Activated naive CD4-positive, alpha-beta T cell treated with anti-CD3 and anti-CD28 coated beads for 36 hours (primary cell): Measurements from ENCODE around the gene CDX2. TPM values are rescaled to one million over a fixed set of nuclear protein-coding genes. Genes with fewer than 3 reads are reported as not detected.
"Not testable (repeated sequence)": the region's sequence is repeated elsewhere in the genome, so short reads cannot be mapped to it uniquely, and the experiment has no call there.

Experiments used
- CTCF ChIA-PET: fragments of 350-600 bp; sonication (Branson Sonifier 250); formaldehyde crosslinking; loops from one replicate; lab custom pipeline; 2021; ENCODE audit warnings: antibody characterized with exemption; lab: Charles Lee
- DNase-seq: peaks from one replicate; pipeline ENCODE4 v3.0.0-alpha.2; 2020
- H3K27ac Mint-ChIP-seq: one replicate; pipeline ENCODE4 v1.8.0; 2021; ENCODE audit warnings: mild to moderate bottlenecking, mixed read lengths
- H3K27me3 Mint-ChIP-seq: one replicate; pipeline ENCODE4 v1.8.0; 2021; ENCODE audit warnings: low read depth, mixed read lengths
- H3K36me3 Mint-ChIP-seq: one replicate; pipeline ENCODE4 v1.8.0; 2021; ENCODE audit warnings: low read depth, mixed read lengths
- H3K4me1 Mint-ChIP-seq: one replicate; pipeline ENCODE4 v1.8.0; 2021; ENCODE audit warnings: low read depth, mixed read lengths
- H3K4me3 Mint-ChIP-seq: one replicate; pipeline ENCODE4 v1.8.0; 2021; ENCODE audit warnings: mild to moderate bottlenecking, moderate library complexity, mixed read lengths
- H3K9me3 Mint-ChIP-seq: one replicate; pipeline ENCODE4 v1.8.0; 2021; ENCODE audit warnings: mixed read lengths
- intact Hi-C: fragments of 100-400 bp; cut with micrococcal nuclease; formaldehyde crosslinking; loops from one replicate; pipeline ENCODE4 v1.15.1; 2023
- total RNA-seq, 2 experiments: library from RNA; stranded (reverse); gene quantifications; one replicate each; pipeline ENCODE4 v1.2.3, GENCODE V29; 2021

The CDX2 gene
- total RNA-seq, 2 experiments from 2014 or later, result not detected

- Mint-ChIP-seq H3K27ac (no peak overlapping the region), H3K4me1 (peaks cover 25% of the 10 kb centered on the region), H3K27me3 (peaks cover 78% of the 10 kb centered on the region), H3K9me3 (no peaks in the 10 kb centered on the region), H3K36me3 (no peaks in the 10 kb centered on the region), H3K4me3 (no peak overlapping the region)
- no peak for DNase-seq
- intact Hi-C loops, result loop anchor here (5.0 kb wide), 1 partner anchor 176 kb away; the partner anchor contains the start of gene GSX1
- CTCF ChIA-PET, result interaction anchor here (1.0 to 2.1 kb wide), 4 partner anchors 14 to 142 kb away, joined by 3 to 6 read pairs (median 4); partner anchors contain the start of gene PDX1
These were observed 616 bp downstream of the CDX2 start for GRCh38 chr13:27968316-27969081.

- CTCF ChIA-PET, result interaction anchor here (1.0 to 2.1 kb wide), 3 partner anchors 47 to 142 kb away, joined by 3 to 6 read pairs (median 3); partner anchors contain the start of gene PDX1
- no peaks in the 10 kb centered on the region for H3K9me3 Mint-ChIP-seq
- no peak for DNase-seq
- no peak overlapping the region for H3K27ac Mint-ChIP-seq
- no peaks in the 10 kb centered on the region for H3K36me3 Mint-ChIP-seq
- H3K4me3 Mint-ChIP-seq, result peak overlapping the region; percentile 32
- H3K27me3 Mint-ChIP-seq, result peaks cover 76% of the 10 kb centered on the region
- intact Hi-C loops, result loop anchor here (2.0 to 5.0 kb wide), 2 partner anchors 43 to 176 kb away; partner anchors contain the start of gene GSX1
- peaks cover 25% of the 10 kb centered on the region for H3K4me1 Mint-ChIP-seq
These were observed 1.3 kb downstream of the CDX2 start for GRCh38 chr13:27967736-27968315.

GRCh38 chr13:27967203-27967735, 1.8 kb downstream of the CDX2 start:
- Mint-ChIP-seq H3K4me1 (peaks cover 25% of the 10 kb centered on the region), H3K27me3 (peaks cover 79% of the 10 kb centered on the region), H3K4me3 (no peak overlapping the region), H3K9me3 (no peaks in the 10 kb centered on the region), H3K27ac (no peak overlapping the region), H3K36me3 (no peaks in the 10 kb centered on the region)
- CTCF ChIA-PET, result interaction anchor here (1.0 to 1.4 kb wide), 2 partner anchors 139 to 141 kb away, joined by 3 read pairs; no protein-coding TSS in a partner anchor
- intact Hi-C loops, result loop anchor here (2.0 to 5.0 kb wide), 2 partner anchors 42 to 175 kb away; partner anchors contain the start of gene GSX1
- no peak for DNase-seq

GRCh38 chr13:27966641-27967202, 2.4 kb downstream of the CDX2 start:
- no peak for DNase-seq
- Mint-ChIP-seq H3K27me3 (peaks cover 80% of the 10 kb centered on the region), H3K4me1 (peaks cover 25% of the 10 kb centered on the region), H3K27ac (no peak overlapping the region), H3K36me3 (no peaks in the 10 kb centered on the region), H3K9me3 (no peaks in the 10 kb centered on the region), H3K4me3 (no peak overlapping the region)
- intact Hi-C loops, result loop anchor here (2.0 to 5.0 kb wide), 2 partner anchors 42 to 174 kb away; partner anchors contain the start of gene GSX1
- CTCF ChIA-PET, result interaction anchor here (2.9 kb wide), 1 partner anchor 140 kb away, joined by 17 read pairs; no protein-coding TSS in a partner anchor

GRCh38 chr13:27965740-27966640, 3.1 kb downstream of the CDX2 start:
- DNase-seq, result no peak
- Mint-ChIP-seq H3K9me3 (no peaks in the 10 kb centered on the region), H3K4me1 (peaks cover 28% of the 10 kb centered on the region), H3K27ac (no peak overlapping the region), H3K27me3 (peaks cover 77% of the 10 kb centered on the region), H3K36me3 (no peaks in the 10 kb centered on the region), H3K4me3 (no peak overlapping the region)
- CTCF ChIA-PET, result interaction anchor here (0.7 to 2.9 kb wide), 2 partner anchors 17 to 139 kb away, joined by 3 to 17 read pairs; no protein-coding TSS in a partner anchor
- intact Hi-C loops, result loop anchor here (2.0 to 5.0 kb wide), 2 partner anchors 41 to 174 kb away; partner anchors contain the start of gene GSX1

GRCh38 chr13:27965343-27965739, 3.8 kb downstream of the CDX2 start:
- DNase-seq, result no peak
- Mint-ChIP-seq H3K4me3 (no peak overlapping the region), H3K9me3 (no peaks in the 10 kb centered on the region), H3K27me3 (peaks cover 74% of the 10 kb centered on the region), H3K36me3 (no peaks in the 10 kb centered on the region), H3K27ac (no peak overlapping the region), H3K4me1 (peaks cover 24% of the 10 kb centered on the region)
- intact Hi-C loops, result loop anchor here (5.0 kb wide), 1 partner anchor 173 kb away; the partner anchor contains the start of gene GSX1
- CTCF ChIA-PET, result interaction anchor here (0.7 to 2.9 kb wide), 2 partner anchors 17 to 138 kb away, joined by 3 to 17 read pairs; no protein-coding TSS in a partner anchor

- intact Hi-C loops, result loop anchor here (5.0 kb wide), 1 partner anchor 173 kb away; the partner anchor contains the start of gene GSX1
- Mint-ChIP-seq H3K4me3 (no peak overlapping the region), H3K4me1 (peaks cover 27% of the 10 kb centered on the region), H3K27me3 (peaks cover 76% of the 10 kb centered on the region), H3K9me3 (no peaks in the 10 kb centered on the region), H3K27ac (no peak overlapping the region), H3K36me3 (no peaks in the 10 kb centered on the region)
- CTCF ChIA-PET, result interaction anchor here (2.9 kb wide), 1 partner anchor 138 kb away, joined by 17 read pairs; no protein-coding TSS in a partner anchor
- no peak for DNase-seq
These were observed 4.3 kb downstream of the CDX2 start for GRCh38 chr13:27964741-27965323.

GRCh38 chr13:27964206-27964605, 4.9 kb downstream of the CDX2 start:
- H3K4me1 Mint-ChIP-seq, result peaks cover 21% of the 10 kb centered on the region
- H3K27ac Mint-ChIP-seq, intact Hi-C loops, H3K9me3 Mint-ChIP-seq, H3K4me3 Mint-ChIP-seq, H3K36me3 Mint-ChIP-seq, DNase-seq: not testable (repeated sequence)
- CTCF ChIA-PET, result interaction anchor here (2.9 kb wide), 1 partner anchor 137 kb away, joined by 17 read pairs; no protein-coding TSS in a partner anchor
- H3K27me3 Mint-ChIP-seq, result peaks cover 73% of the 10 kb centered on the region

- H3K4me1 Mint-ChIP-seq, result peaks cover 19% of the 10 kb centered on the region
- no peak for DNase-seq
- intact Hi-C loops, result no loop called here
- no peaks in the 10 kb centered on the region for H3K36me3 Mint-ChIP-seq
- peaks cover 77% of the 10 kb centered on the region for H3K27me3 Mint-ChIP-seq
- no peak overlapping the region for H3K4me3 Mint-ChIP-seq
- no peak overlapping the region for H3K27ac Mint-ChIP-seq
- CTCF ChIA-PET, result no interaction called here
- no peaks in the 10 kb centered on the region for H3K9me3 Mint-ChIP-seq
These were observed 5.6 kb downstream of the CDX2 start for GRCh38 chr13:27963491-27963890.

- intact Hi-C loops, result no loop called here
- no peaks in the 10 kb centered on the region for H3K36me3 Mint-ChIP-seq
- peaks cover 18% of the 10 kb centered on the region for H3K4me1 Mint-ChIP-seq
- DNase-seq, result no peak
- H3K27me3 Mint-ChIP-seq, result peaks cover 79% of the 10 kb centered on the region
- CTCF ChIA-PET, result interaction anchor here (1.9 kb wide), 1 partner anchor 136 kb away, joined by 7 read pairs; no protein-coding TSS in a partner anchor
- no peaks in the 10 kb centered on the region for H3K9me3 Mint-ChIP-seq
- no peak overlapping the region for H3K27ac Mint-ChIP-seq
- no peak overlapping the region for H3K4me3 Mint-ChIP-seq
These were observed 6.1 kb downstream of the CDX2 start for GRCh38 chr13:27962982-27963381.
